NB4 (cell line): ENCODE measurements around the gene GTF2F2.

Experiments
- CTCF ChIP-seq: IDR thresholded peaks from one replicate; pipeline ENCODE4 v1.5.1; 2012; ENCODE audit warnings: low read depth, low read length
- MAX ChIP-seq: IDR thresholded peaks from 2 replicates; pipeline ENCODE4 v1.6.1; 2011; ENCODE audit warnings: low read depth, low read length

- TF ChIP-seq MAX (no peak), CTCF (no peak)
Measured at GRCh38 chr13:45222919-45223318, 102.6 kb downstream of the GTF2F2 start.
